GM11168 (cell line): ENCODE measurements around the gene SCN5A.

ENCODE experiments used
- in situ Hi-C: fragments of 300-500 bp; cut with MboI; formaldehyde crosslinking; loops from one replicate; pipeline ENCODE4 v1.12.0; 2022; ENCODE audit warnings: low sequenced_read_pairs; ENCODE audit not compliant: unreplicated experiment

The SCN5A gene

GRCh38 chr3:38606561-38606960 is 42.9 kb downstream of the SCN5A start:
- in situ Hi-C loops = no loop called here

GRCh38 chr3:38605981-38606380 is 43.5 kb downstream of the SCN5A start:
- in situ Hi-C loops = no loop called here

- in situ Hi-C loops = no loop called here
These were observed 45.2 kb downstream of the SCN5A start for GRCh38 chr3:38604246-38604645.

- in situ Hi-C loops = no loop called here
These were observed 45.8 kb downstream of the SCN5A start for GRCh38 chr3:38603731-38604131.

- in situ Hi-C loops = no loop called here
These were observed 46.8 kb downstream of the SCN5A start for GRCh38 chr3:38602576-38603250.

- in situ Hi-C loops = no loop called here
These were observed 47.4 kb downstream of the SCN5A start for GRCh38 chr3:38601956-38602550.

- in situ Hi-C loops = no loop called here
These were observed 48.9 kb downstream of the SCN5A start for GRCh38 chr3:38600551-38600950.

- in situ Hi-C loops = no loop called here
These were observed 49.6 kb downstream of the SCN5A start for GRCh38 chr3:38599886-38600285.

- in situ Hi-C loops = no loop called here
These were observed 50.7 kb downstream of the SCN5A start for GRCh38 chr3:38598791-38599190.

- in situ Hi-C loops = no loop called here
These were observed 51.9 kb downstream of the SCN5A start for GRCh38 chr3:38597502-38598060.

- in situ Hi-C loops = no loop called here
These were observed 54.1 kb downstream of the SCN5A start for GRCh38 chr3:38595393-38595792.

- in situ Hi-C loops = no loop called here
These were observed 59.0 kb downstream of the SCN5A start for GRCh38 chr3:38590521-38590920.

GRCh38 chr3:38588995-38589937 is 60.2 kb downstream of the SCN5A start:
- in situ Hi-C loops = no loop called here

- in situ Hi-C loops = no loop called here
These were observed 61.0 kb downstream of the SCN5A start for GRCh38 chr3:38588371-38588971.

GRCh38 chr3:38587548-38588131 is 61.8 kb downstream of the SCN5A start:
- in situ Hi-C loops = no loop called here

GRCh38 chr3:38586546-38587520 is 62.7 kb downstream of the SCN5A start:
- in situ Hi-C loops = no loop called here

GRCh38 chr3:38585791-38586420 is 63.6 kb downstream of the SCN5A start:
- in situ Hi-C loops = no loop called here

GRCh38 chr3:38583688-38584087 is 65.8 kb downstream of the SCN5A start:
- in situ Hi-C loops = no loop called here
